Activated CD8-positive, alpha-beta T cell treated with anti-CD3 and anti-CD28 coated beads, Interleukin-2, amount 10 ng/mL, durations not matched to agents 7 days and 5 days (primary cell): ENCODE results near the gene CEP162. TPM values are rescaled to one million over a fixed set of nuclear protein-coding genes. Genes with fewer than 3 reads are reported as not detected.
"Not testable (repeated sequence)": the region's sequence is repeated elsewhere in the genome, so short reads cannot be mapped to it uniquely, and the experiment has no call there.

Source experiments
- ATAC-seq: fragments of 150-1000 bp; cut with Tn5 transposase; one replicate; pipeline ENCODE4 v1.10.0; 2021; ENCODE audit warnings: moderate library complexity
- CTCF ChIA-PET: fragments of 350-600 bp; sonication (Branson Sonifier 250); formaldehyde crosslinking; loops from one replicate; lab custom pipeline; 2021; ENCODE audit warnings: antibody characterized with exemption; lab: Charles Lee
- POLR2A ChIA-PET: fragments of 350-600 bp; sonication (Branson Sonifier 250); formaldehyde crosslinking; loops from one replicate; lab custom pipeline; 2021; ENCODE audit warnings: antibody characterized with exemption; lab: Charles Lee
- DNase-seq: peaks from one replicate; pipeline ENCODE4 v3.0.0-alpha.2; 2020
- H3K27ac Mint-ChIP-seq: one replicate; pipeline ENCODE4 v1.8.0; 2021; ENCODE audit warnings: mild to moderate bottlenecking, mixed read lengths
- H3K27me3 Mint-ChIP-seq: one replicate; pipeline ENCODE4 v1.8.0; 2021; ENCODE audit warnings: low read depth, mixed read lengths
- H3K36me3 Mint-ChIP-seq: one replicate; pipeline ENCODE4 v1.8.0; 2021; ENCODE audit warnings: low read depth, mixed read lengths
- H3K4me1 Mint-ChIP-seq: one replicate; pipeline ENCODE4 v1.8.0; 2021; ENCODE audit warnings: low read depth, mixed read lengths
- H3K4me3 Mint-ChIP-seq: one replicate; pipeline ENCODE4 v1.8.0; 2021; ENCODE audit warnings: mild to moderate bottlenecking, mixed read lengths
- H3K9me3 Mint-ChIP-seq: one replicate; pipeline ENCODE4 v1.8.0; 2022; ENCODE audit warnings: mixed read lengths; ENCODE audit not compliant: insufficient read depth
- total RNA-seq, 2 experiments: library from RNA; stranded (reverse); gene quantifications; one replicate each; pipeline ENCODE4 v1.2.3, GENCODE V29; 2021

Gene CEP162
- total RNA-seq, 2 experiments from 2014 or later: 7.7 to 8.5 TPM

DNA sequence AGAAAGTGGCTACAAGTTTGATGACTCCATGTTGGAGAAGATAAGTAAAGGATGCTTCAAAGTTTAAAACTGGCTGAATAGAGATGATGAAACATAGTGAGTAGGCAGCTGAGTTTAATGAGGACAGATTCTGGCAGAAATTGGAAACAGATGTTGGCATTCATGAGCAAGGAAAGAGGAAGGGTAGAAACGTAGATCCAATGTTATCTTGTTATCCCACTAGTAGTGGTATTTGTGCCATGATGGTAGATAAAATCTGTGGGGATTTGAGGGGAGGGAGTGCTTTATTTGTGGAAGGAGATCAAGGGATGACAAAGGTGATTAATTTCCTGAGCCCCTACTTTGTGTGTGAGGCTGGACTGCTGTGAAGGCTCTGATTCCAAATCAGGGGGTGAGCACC is 124.4 kb downstream of the CEP162 start:
- CTCF ChIA-PET: no interaction called here
- H3K9me3 Mint-ChIP-seq: no peaks in the 10 kb centered on the region
- no peak for DNase-seq
- no peaks in the 10 kb centered on the region for H3K4me1 Mint-ChIP-seq
- H3K27me3 Mint-ChIP-seq: no peaks in the 10 kb centered on the region
- H3K4me3 Mint-ChIP-seq: no peak overlapping the region
- no peak overlapping the region for H3K27ac Mint-ChIP-seq
- POLR2A ChIA-PET: no interaction called here
- no peak for ATAC-seq
- H3K36me3 Mint-ChIP-seq: no peaks in the 10 kb centered on the region

DNA sequence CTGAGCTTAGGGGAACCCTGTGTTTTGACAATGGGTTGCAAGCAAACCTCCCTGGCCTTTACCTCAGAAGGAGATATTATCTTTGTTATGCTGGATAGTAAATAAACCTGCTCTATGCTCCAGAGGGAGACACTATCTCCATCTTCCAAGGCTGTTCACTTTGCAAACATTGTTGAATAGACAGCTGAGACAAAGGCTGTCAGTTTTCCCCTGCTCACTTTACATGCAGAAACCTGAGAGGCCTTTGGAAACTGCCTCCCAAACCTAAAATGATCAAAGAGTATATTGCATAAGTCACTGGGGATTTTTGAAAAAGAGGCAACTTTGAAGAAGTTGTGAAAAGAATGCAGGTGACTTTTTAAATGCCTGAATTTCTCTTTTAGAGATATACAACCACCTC is 132.3 kb downstream of the CEP162 start:
- CTCF ChIA-PET: no interaction called here
- Mint-ChIP-seq H3K4me3 (no peak overlapping the region), H3K4me1 (no peaks in the 10 kb centered on the region), H3K27me3 (no peaks in the 10 kb centered on the region), H3K36me3 (no peaks in the 10 kb centered on the region), H3K27ac (no peak overlapping the region), H3K9me3 (no peaks in the 10 kb centered on the region)
- no peak for ATAC-seq
- POLR2A ChIA-PET: no interaction called here
- no peak for DNase-seq

DNA sequence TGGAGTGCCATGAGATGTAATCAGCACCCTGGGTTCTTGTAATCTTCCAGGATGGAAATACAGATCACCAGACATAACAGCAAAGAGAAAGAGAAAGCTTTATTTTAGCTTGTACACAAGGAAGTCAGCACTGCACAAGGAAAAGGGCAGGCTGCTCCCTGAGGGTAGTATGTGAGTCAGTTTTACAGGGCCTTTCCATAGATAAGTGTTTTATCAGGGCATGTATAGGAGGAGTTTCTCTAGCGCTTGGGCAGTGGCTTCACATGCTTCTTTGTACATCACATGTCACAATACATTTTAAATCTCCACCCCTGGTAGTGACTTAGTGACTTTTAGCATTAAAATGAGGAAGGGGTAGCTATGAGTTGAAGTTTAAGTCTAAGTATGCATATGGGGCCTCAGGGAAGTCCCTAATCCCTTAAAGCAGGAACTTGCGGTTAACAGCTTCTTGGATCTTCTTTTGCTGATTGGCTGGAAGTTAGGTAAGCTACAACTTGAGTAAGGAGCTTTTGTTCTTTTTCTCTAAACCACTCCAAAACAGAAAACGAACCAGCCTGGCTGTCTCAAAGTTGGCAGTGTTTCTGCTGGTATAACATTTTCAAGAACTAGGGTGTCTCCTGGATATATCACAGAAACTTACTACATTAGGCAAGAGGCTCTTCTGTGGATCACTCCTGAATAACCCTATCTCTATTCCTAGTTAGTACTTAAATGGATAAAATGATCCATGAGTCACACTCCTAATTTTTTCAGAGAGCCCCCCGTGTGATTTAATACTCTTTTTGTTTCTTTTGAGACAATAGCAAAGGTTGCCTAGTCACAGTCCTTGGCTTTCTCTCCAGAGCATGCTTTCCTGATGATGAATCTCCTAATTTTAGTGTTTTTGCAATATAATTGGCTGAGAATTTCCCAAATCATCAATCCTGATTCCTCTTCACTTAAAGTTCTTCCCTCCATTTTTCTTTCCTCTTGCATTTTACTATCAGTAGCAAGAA is 133.7 kb downstream of the CEP162 start:
- Mint-ChIP-seq H3K27ac (no peak overlapping the region), H3K4me1 (no peaks in the 10 kb centered on the region), H3K4me3 (no peak overlapping the region), H3K27me3 (no peaks in the 10 kb centered on the region), H3K9me3 (no peaks in the 10 kb centered on the region), H3K36me3 (no peaks in the 10 kb centered on the region)
- no peak for ATAC-seq
- no peak for DNase-seq
- CTCF ChIA-PET: no interaction called here
- POLR2A ChIA-PET: no interaction called here

DNA sequence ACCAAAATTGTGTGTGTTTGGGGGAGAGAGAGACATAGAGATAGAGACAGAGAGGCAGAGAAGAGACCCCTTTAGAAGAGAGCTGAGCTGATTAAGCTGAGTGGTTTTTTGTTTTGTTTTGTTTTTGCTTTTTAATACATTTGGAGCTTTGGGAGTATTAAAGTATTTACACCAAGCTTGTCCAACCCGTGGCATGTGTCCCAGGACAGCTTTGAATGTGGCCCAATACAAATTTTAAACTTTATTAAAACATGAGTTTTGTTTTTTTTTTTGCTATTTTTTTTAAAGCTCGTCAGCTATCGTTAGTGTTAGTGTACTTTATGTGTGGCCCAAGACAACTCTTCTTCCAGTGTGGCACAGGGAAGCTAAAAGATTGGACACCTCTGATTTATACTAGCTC is 137.9 kb downstream of the CEP162 start:
- POLR2A ChIA-PET: no interaction called here
- no peak overlapping the region for H3K4me3 Mint-ChIP-seq
- CTCF ChIA-PET: no interaction called here
- no peak overlapping the region for H3K27ac Mint-ChIP-seq
- H3K9me3 Mint-ChIP-seq: no peaks in the 10 kb centered on the region
- DNase-seq: no peak
- no peaks in the 10 kb centered on the region for H3K4me1 Mint-ChIP-seq
- ATAC-seq: no peak
- no peaks in the 10 kb centered on the region for H3K27me3 Mint-ChIP-seq
- no peaks in the 10 kb centered on the region for H3K36me3 Mint-ChIP-seq

DNA sequence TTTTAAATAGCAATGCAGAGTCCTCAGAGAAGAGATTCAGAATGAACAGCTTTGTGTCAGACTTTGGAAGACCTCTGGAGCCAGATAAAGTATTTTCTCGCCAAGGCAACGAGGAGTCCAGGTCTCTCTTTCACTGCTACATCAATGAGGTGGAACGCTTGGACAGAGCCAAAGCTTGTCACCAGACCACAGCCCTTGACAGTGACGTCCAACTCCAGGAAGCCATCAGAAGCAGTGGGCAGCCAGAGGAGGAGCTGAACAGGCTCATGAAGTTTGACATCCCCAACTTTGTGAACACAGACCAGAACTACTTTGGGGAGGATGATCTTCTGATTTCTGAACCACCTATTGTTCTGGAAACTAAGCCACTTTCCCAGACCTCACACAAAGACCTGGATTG is 138.4 kb downstream of the CEP162 start:
- DNase-seq (no peak), ATAC-seq (no peak)
- no peaks in the 10 kb centered on the region for H3K4me1 Mint-ChIP-seq
- no peak overlapping the region for H3K4me3 Mint-ChIP-seq
- H3K36me3 Mint-ChIP-seq: no peaks in the 10 kb centered on the region
- H3K9me3 Mint-ChIP-seq: no peaks in the 10 kb centered on the region
- ChIA-PET POLR2A (no interaction called here), CTCF (no interaction called here)
- H3K27me3 Mint-ChIP-seq: no peaks in the 10 kb centered on the region
- H3K27ac Mint-ChIP-seq: no peak overlapping the region

DNA sequence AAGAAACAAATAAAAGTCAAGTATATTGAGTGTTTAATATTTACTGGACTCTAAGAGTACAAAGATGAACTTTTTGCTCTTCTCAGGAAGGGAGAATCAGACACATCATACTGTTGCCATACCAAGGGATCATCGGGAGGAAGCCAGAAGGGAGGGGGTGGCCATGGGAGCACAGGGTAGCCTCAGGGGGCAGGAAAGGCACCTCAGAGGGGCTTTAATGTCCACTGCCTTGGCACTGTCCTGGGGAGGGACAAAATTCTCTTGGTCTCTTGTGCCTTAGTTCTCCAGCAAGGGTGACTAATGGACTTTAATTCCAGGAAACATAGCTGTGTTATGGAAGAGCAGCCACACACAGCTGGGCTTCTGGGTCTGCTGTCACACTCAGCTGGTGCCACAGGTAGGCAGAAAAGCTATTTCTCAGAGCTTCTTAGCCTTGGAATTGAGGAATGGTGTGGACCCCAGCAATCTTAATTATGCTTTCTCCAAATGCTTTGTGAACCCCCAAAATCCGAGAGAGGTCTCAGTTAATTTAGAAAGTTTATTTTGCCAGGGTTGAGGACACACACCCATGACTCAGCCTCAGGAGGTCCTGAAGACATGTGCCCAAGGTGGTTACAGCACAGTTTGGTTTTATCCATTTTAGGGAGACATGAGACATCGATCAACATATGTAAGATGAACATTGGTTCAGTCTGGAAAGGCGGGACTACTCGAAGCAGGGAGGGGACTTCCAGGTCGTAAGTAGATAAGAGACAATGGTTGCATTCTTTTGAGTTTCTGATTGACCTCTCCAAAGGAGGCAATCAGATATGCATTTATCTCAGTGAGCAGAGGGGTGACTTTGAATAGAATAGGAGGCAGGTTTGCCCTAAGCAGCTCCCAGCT is 140.7 kb downstream of the CEP162 start:
- H3K4me3 Mint-ChIP-seq: no peak overlapping the region
- no peaks in the 10 kb centered on the region for H3K4me1 Mint-ChIP-seq
- no peak for ATAC-seq
- DNase-seq: no peak
- peaks cover 4% of the 10 kb centered on the region for H3K27me3 Mint-ChIP-seq
- no peak overlapping the region for H3K27ac Mint-ChIP-seq
- CTCF ChIA-PET: no interaction called here
- H3K9me3 Mint-ChIP-seq: no peaks in the 10 kb centered on the region
- POLR2A ChIA-PET: no interaction called here
- no peaks in the 10 kb centered on the region for H3K36me3 Mint-ChIP-seq

DNA sequence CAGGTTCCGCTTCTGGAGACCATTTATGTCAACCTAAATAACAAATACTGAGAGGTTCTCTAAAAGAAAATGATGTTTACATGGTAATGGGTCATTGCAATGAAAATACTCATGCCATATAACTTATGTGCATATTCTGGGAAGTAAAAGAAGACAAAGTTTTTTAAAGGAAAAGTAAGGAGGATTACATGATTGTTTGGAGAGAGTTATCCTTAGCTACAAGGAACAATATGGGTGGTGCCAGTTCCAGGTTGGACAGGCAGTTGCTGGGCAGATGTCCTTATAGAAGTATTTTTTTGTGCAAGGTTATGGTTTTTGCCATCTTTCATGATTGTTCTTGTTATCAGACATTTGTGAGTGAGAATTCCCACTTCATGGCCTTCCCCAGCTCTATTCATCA is 141.4 kb downstream of the CEP162 start:
- peaks cover 4% of the 10 kb centered on the region for H3K27me3 Mint-ChIP-seq
- no peaks in the 10 kb centered on the region for H3K4me1 Mint-ChIP-seq
- no peak for ATAC-seq
- CTCF ChIA-PET: no interaction called here
- H3K27ac Mint-ChIP-seq: no peak overlapping the region
- H3K4me3 Mint-ChIP-seq: no peak overlapping the region
- no peaks in the 10 kb centered on the region for H3K9me3 Mint-ChIP-seq
- H3K36me3 Mint-ChIP-seq: no peaks in the 10 kb centered on the region
- POLR2A ChIA-PET: no interaction called here
- no peak for DNase-seq

DNA sequence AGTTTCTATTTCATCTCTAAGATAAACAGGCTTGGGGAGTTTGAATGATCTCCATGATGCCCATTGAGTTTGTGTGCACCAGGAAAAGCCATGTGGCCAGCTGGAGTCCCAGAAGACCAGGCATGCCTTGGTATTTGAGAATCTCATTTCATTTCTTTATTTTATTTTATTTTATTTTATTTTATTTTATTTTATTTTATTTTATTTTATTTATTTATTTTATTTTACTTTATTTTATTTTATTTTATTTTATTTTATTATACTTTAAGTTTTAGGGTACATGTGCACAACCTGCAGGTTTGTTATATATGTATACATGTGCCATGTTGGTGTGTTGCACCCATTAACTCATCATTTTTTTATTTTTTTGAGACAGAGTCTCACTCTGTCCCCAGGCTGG is 142.7 kb downstream of the CEP162 start:
- H3K27me3 Mint-ChIP-seq, H3K9me3 Mint-ChIP-seq, H3K36me3 Mint-ChIP-seq, H3K4me3 Mint-ChIP-seq, CTCF ChIA-PET, DNase-seq, H3K27ac Mint-ChIP-seq, H3K4me1 Mint-ChIP-seq, POLR2A ChIA-PET, ATAC-seq: not testable (repeated sequence)

DNA sequence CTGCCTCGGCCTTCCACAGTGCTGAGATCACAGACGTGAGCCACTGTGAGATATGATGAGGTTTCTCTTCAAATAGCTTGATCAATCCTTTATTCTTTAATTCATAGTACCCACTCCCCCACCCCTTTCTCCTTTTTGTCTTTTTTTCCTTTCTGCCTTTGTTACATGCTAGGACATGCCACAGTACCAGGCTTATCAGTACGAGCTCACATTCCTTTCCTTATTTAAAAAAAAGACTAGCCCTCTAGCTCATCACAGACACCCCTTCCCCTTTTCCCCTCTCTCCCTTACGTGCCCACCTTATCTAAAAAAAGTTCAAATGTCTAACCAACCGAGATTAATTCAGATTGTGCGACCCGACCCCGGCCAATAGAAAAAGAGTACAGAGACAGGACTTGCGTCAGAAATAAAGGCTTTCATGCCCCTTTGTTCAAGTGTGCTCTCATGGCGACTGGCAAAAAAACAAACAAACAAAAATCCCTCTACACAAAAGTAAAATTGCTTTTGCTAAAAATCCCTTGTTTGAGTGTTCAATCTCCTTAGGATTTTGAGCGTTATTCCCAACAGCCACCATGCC is 144.7 kb downstream of the CEP162 start:
- no peak overlapping the region for H3K27ac Mint-ChIP-seq
- H3K27me3 Mint-ChIP-seq: peaks cover 4% of the 10 kb centered on the region
- POLR2A ChIA-PET: no interaction called here
- DNase-seq (no peak), ATAC-seq (no peak)
- H3K4me3 Mint-ChIP-seq: no peak overlapping the region
- no peaks in the 10 kb centered on the region for H3K4me1 Mint-ChIP-seq
- H3K9me3 Mint-ChIP-seq: no peaks in the 10 kb centered on the region
- CTCF ChIA-PET: no interaction called here
- no peaks in the 10 kb centered on the region for H3K36me3 Mint-ChIP-seq

DNA sequence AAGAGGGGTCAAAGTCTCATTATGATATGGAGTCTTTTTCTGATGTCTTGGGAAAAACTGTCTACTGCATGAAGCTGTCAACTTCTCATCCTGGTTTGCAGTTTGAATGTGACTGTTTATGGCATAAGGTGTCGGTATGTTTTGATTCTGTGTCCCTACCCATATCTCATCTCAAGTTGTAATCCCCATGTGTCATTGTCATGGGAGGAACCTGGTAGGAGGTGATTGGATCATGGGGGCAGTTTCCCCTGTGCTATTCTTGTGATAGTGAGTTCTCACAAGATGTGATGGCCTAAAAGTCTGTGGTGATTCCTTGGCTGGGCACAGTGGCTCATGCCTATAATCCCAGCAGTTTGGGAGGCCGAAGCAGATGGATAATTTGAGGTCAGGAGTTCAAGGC is 146.2 kb downstream of the CEP162 start:
- POLR2A ChIA-PET: no interaction called here
- H3K4me3 Mint-ChIP-seq: no peak overlapping the region

DNA sequence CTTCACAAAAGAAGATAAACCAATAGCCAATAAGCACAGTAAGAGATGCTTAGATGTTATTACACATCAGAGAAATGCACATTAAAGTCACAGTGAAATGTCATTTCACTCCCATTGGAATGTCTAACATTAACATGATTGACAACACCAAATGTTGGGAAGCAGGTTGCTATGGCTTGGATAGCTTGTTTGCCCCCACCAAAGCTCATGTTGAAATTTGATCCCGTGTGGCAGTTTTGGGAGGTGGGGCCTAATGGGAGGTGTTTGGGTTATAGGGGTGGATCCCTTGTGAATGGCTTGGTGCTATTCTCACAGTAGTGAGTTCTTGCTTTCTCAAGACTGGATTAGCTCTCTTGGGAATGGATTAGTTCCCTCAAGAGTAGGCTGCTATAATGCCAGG is 149.1 kb downstream of the CEP162 start:
- Mint-ChIP-seq H3K4me3 (no peak overlapping the region), H3K36me3 (no peaks in the 10 kb centered on the region), H3K9me3 (no peaks in the 10 kb centered on the region), H3K27ac (no peak overlapping the region), H3K4me1 (no peaks in the 10 kb centered on the region), H3K27me3 (peaks cover 4% of the 10 kb centered on the region)
- no peak for DNase-seq
- CTCF ChIA-PET: no interaction called here
- POLR2A ChIA-PET: no interaction called here
- ATAC-seq: no peak

More for the DNA sequence above, 146.2 kb downstream of the CEP162 start:
- no peaks in the 10 kb centered on the region for H3K9me3 Mint-ChIP-seq
- ATAC-seq (no peak), DNase-seq (no peak)
- CTCF ChIA-PET: no interaction called here
- peaks cover 4% of the 10 kb centered on the region for H3K27me3 Mint-ChIP-seq
- H3K4me1 Mint-ChIP-seq: no peaks in the 10 kb centered on the region
- H3K36me3 Mint-ChIP-seq: no peaks in the 10 kb centered on the region
- no peak overlapping the region for H3K27ac Mint-ChIP-seq

DNA sequence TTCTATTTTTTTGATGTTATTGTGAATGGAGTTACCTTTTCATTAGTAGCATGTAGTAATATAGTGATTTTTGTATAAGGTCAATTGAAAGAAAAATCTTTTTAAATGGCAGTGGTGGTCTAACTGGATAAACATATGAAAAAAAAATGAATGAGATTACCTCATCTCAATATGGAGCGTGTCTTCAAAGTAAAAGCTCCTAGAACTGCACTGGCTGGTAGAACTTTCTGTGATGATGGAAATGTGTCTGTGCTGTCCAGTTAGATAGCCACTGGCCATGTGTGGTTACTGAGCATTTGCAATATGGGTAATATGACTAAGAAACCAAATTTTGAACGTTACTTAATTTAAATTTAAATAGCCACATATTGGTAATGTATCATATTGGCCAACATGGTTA is 149.8 kb downstream of the CEP162 start:
- Mint-ChIP-seq H3K4me3 (no peak overlapping the region), H3K27me3 (no peaks in the 10 kb centered on the region), H3K9me3 (no peaks in the 10 kb centered on the region), H3K27ac (no peak overlapping the region), H3K36me3 (no peaks in the 10 kb centered on the region), H3K4me1 (no peaks in the 10 kb centered on the region)
- ChIA-PET POLR2A (no interaction called here), CTCF (no interaction called here)
- DNase-seq (no peak), ATAC-seq (no peak)
